Measurements from ENCODE around the gene ATP8B4. TPM values are rescaled to one million over a fixed set of nuclear protein-coding genes. Genes with fewer than 3 reads are reported as not detected.

The ATP8B4 gene
- polyA plus RNA-seq, 3 donors: 6.1 to 9.6 (median 6.8) TPM

GRCh38 chr15:50028326-50028725 lies 90.7 kb downstream of the ATP8B4 start:
- H3K27ac Mint-ChIP-seq: no peak overlapping the region
- Histone ChIP-seq H3K79me2 (ENCODE audit: insufficient read depth, low read length) (peaks cover 41% of the 10 kb centered on the region), H3K9ac (ENCODE audit: insufficient read depth, low read length, poor library complexity, severe bottlenecking) (no peak overlapping the region), H3K27me3 (ENCODE audit: control insufficient read depth in 2 of 2, insufficient read depth in 2 of 2, low read length in 2 of 2) (no peaks in the 10 kb centered on the region), H3K4me1 (ENCODE audit: control insufficient read depth in 1 of 2, insufficient read depth in 2 of 2, low read length in 2 of 2) (no peaks in the 10 kb centered on the region), H2AFZ (ENCODE audit: insufficient read depth, low read depth, low read length, poor library complexity, severe bottlenecking) (no peak overlapping the region), H4K20me1 (ENCODE audit: insufficient read depth, low read length) (no peaks in the 10 kb centered on the region), H3K36me3 (replicated peaks in 1 of 2; ENCODE audit: control insufficient read depth in 1 of 2, insufficient read depth in 2 of 2, low read length in 2 of 2) (peaks cover 16 to 84% of the 10 kb centered on the region in 2 donors), H3K4me3 (replicated peaks in 1 of 3; ENCODE audit: low read depth in 2 of 3, low read length in 3 of 3) (no peak overlapping the region), H3K27ac (ENCODE audit: low read depth in 1 of 2, low read length in 2 of 2) (peak overlapping the region in 1 of 2 donors; percentile 62), H3K4me2 (replicated peaks; ENCODE audit: extremely low read depth, low read length, poor library complexity, severe bottlenecking) (no peak overlapping the region), H3K9me3 (replicated peaks in 1 of 2; ENCODE audit: control insufficient read depth in 1 of 2, insufficient read depth in 1 of 2, low read length in 2 of 2) (no peaks in the 10 kb centered on the region)
- no peaks in the 10 kb centered on the region for H3K27me3 Mint-ChIP-seq (ENCODE audit: low read depth in 3 of 3)
- no peaks in the 10 kb centered on the region for H3K9me3 Mint-ChIP-seq
- TF ChIP-seq, protein P1, sequence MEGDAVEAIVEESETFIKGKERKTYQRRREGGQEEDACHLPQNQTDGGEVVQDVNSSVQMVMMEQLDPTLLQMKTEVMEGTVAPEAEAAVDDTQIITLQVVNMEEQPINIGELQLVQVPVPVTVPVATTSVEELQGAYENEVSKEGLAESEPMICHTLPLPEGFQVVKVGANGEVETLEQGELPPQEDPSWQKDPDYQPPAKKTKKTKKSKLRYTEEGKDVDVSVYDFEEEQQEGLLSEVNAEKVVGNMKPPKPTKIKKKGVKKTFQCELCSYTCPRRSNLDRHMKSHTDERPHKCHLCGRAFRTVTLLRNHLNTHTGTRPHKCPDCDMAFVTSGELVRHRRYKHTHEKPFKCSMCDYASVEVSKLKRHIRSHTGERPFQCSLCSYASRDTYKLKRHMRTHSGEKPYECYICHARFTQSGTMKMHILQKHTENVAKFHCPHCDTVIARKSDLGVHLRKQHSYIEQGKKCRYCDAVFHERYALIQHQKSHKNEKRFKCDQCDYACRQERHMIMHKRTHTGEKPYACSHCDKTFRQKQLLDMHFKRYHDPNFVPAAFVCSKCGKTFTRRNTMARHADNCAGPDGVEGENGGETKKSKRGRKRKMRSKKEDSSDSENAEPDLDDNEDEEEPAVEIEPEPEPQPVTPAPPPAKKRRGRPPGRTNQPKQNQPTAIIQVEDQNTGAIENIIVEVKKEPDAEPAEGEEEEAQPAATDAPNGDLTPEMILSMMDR (IDR thresholded peaks at IDR 0.05): no peak
- H3K4me1 Mint-ChIP-seq: no peaks in the 10 kb centered on the region
- intact Hi-C loops (cut with micrococcal nuclease): no loop called here
- H3K36me3 Mint-ChIP-seq: peaks cover 51 to 69% of the 10 kb centered on the region in 2 donors
- DNase-seq: no peak
- no peak overlapping the region for H3K4me3 Mint-ChIP-seq

GRCh38 chr15:50024281-50024680 lies 94.8 kb downstream of the ATP8B4 start:
- WGBS (ENCODE audit: insufficient coverage): 89% methylated on average over 4 of the region's 4 CpGs
- H3K79me2 ChIP-seq (ENCODE audit: insufficient read depth, low read length): peaks cover 48% of the 10 kb centered on the region

More at GRCh38 chr15:50024281-50024680, 94.8 kb downstream of the ATP8B4 start:
- Histone ChIP-seq H3K9me3 (replicated peaks in 1 of 2; ENCODE audit: control insufficient read depth in 1 of 2, insufficient read depth in 1 of 2, low read length in 2 of 2) (no peaks in the 10 kb centered on the region), H3K9ac (ENCODE audit: insufficient read depth, low read length, poor library complexity, severe bottlenecking) (no peak overlapping the region), H4K20me1 (ENCODE audit: insufficient read depth, low read length) (no peaks in the 10 kb centered on the region), H3K4me2 (replicated peaks; ENCODE audit: extremely low read depth, low read length, poor library complexity, severe bottlenecking) (no peak overlapping the region), H2AFZ (ENCODE audit: insufficient read depth, low read depth, low read length, poor library complexity, severe bottlenecking) (no peak overlapping the region), H3K27ac (ENCODE audit: low read depth in 1 of 2, low read length in 2 of 2) (peak overlapping the region in 1 of 2 donors; percentile 52), H3K4me1 (ENCODE audit: control insufficient read depth in 1 of 2, insufficient read depth in 2 of 2, low read length in 2 of 2) (no peaks in the 10 kb centered on the region), H3K36me3 (replicated peaks in 1 of 2; ENCODE audit: control insufficient read depth in 1 of 2, insufficient read depth in 2 of 2, low read length in 2 of 2) (peaks cover 12 to 83% of the 10 kb centered on the region in 2 donors), H3K4me3 (replicated peaks in 1 of 3; ENCODE audit: low read depth in 2 of 3, low read length in 3 of 3) (no peak overlapping the region), H3K27me3 (ENCODE audit: control insufficient read depth in 2 of 2, insufficient read depth in 2 of 2, low read length in 2 of 2) (no peaks in the 10 kb centered on the region)
- TF ChIP-seq, protein P1 (IDR thresholded peaks at IDR 0.05): no peak
- DNase-seq: no peak
- intact Hi-C loops (cut with micrococcal nuclease): no loop called here
- Mint-ChIP-seq H3K4me1 (no peaks in the 10 kb centered on the region), H3K27me3 (ENCODE audit: low read depth in 3 of 3) (no peaks in the 10 kb centered on the region), H3K9me3 (no peaks in the 10 kb centered on the region), H3K4me3 (no peak overlapping the region), H3K27ac (peak overlapping the region in 6 of 7 donors; percentile 1 to 80 (median 36)), H3K36me3 (peaks cover 39 to 54% of the 10 kb centered on the region in 2 donors)

Data from CD14-positive monocyte (primary cell).